Measurements from ENCODE around the gene FKBP6. TPM values are rescaled to one million over a fixed set of nuclear protein-coding genes. Genes with fewer than 3 reads are reported as not detected.
A peak's percentile ranks its signal among the peaks of the same experiment; 100 is the strongest.
"Not testable (repeated sequence)": the region's sequence is repeated elsewhere in the genome, so short reads cannot be mapped to it uniquely, and the experiment has no call there.

FKBP6 gene
- total RNA-seq, 2 donors from 2014 or later = not detected

- H3K36me3 Mint-ChIP-seq = no peaks in the 10 kb centered on the region
- H3K27ac Mint-ChIP-seq = no peak overlapping the region
- DNase-seq (ENCODE audit: low spot score in 2 of 2) (no peak), ATAC-seq (no peak)
- H3K9me3 Mint-ChIP-seq = no peaks in the 10 kb centered on the region
These were observed 15.9 kb downstream of the FKBP6 start for GRCh38 chr7:73343671-73344380.

GRCh38 chr7:73345538-73345937 lies 17.6 kb downstream of the FKBP6 start:
- Mint-ChIP-seq H3K27ac (peak overlapping the region in 1 of 2 donors; percentile 50), H3K9me3 (no peaks in the 10 kb centered on the region), H3K36me3 (no peaks in the 10 kb centered on the region)
- ATAC-seq (no peak), DNase-seq (ENCODE audit: low spot score in 2 of 2) (no peak)

GRCh38 chr7:73345951-73346350 lies 18.0 kb downstream of the FKBP6 start:
- ATAC-seq = no peak
- Mint-ChIP-seq H3K27ac (no peak overlapping the region), H3K9me3 (no peaks in the 10 kb centered on the region)

GRCh38 chr7:73349763-73350162 lies 21.8 kb downstream of the FKBP6 start:
- ATAC-seq = no peak
- Mint-ChIP-seq H3K27ac (no peak overlapping the region), H3K36me3 (no peaks in the 10 kb centered on the region), H3K9me3 (peaks cover 0 to 5% of the 10 kb centered on the region in 2 donors)
- no peak for DNase-seq (ENCODE audit: low spot score in 2 of 2)

More at GRCh38 chr7:73345951-73346350, 18.0 kb downstream of the FKBP6 start:
- no peaks in the 10 kb centered on the region for H3K36me3 Mint-ChIP-seq
- no peak for DNase-seq (ENCODE audit: low spot score in 2 of 2)

GRCh38 chr7:73350306-73351068 lies 22.5 kb downstream of the FKBP6 start:
- Mint-ChIP-seq H3K36me3 (no peaks in the 10 kb centered on the region), H3K9me3 (peaks cover 0 to 5% of the 10 kb centered on the region in 2 donors), H3K27ac (no peak overlapping the region)
- DNase-seq (ENCODE audit: low spot score in 2 of 2) (no peak), ATAC-seq (no peak)

GRCh38 chr7:73351447-73352167 lies 23.6 kb downstream of the FKBP6 start:
- DNase-seq (ENCODE audit: low spot score in 2 of 2) (no peak), ATAC-seq (peak; percentile 39 to 58)
- Mint-ChIP-seq H3K27ac (no peak overlapping the region), H3K9me3 (peaks cover 0 to 5% of the 10 kb centered on the region in 2 donors), H3K36me3 (no peaks in the 10 kb centered on the region)

- DNase-seq (ENCODE audit: low spot score in 2 of 2) (no peak), ATAC-seq (no peak)
- Mint-ChIP-seq H3K9me3 (peaks cover 0 to 5% of the 10 kb centered on the region in 2 donors), H3K27ac (no peak overlapping the region), H3K36me3 (no peaks in the 10 kb centered on the region)
These were observed 24.8 kb downstream of the FKBP6 start for GRCh38 chr7:73352784-73353183.

- Mint-ChIP-seq H3K27ac (no peak overlapping the region), H3K36me3 (no peaks in the 10 kb centered on the region), H3K9me3 (peaks cover 0 to 5% of the 10 kb centered on the region in 2 donors)
- no peak for DNase-seq (ENCODE audit: low spot score in 2 of 2)
- ATAC-seq = no peak
These were observed 25.3 kb downstream of the FKBP6 start for GRCh38 chr7:73353243-73353642.

- ATAC-seq = no peak
- Mint-ChIP-seq H3K9me3 (peaks cover 0 to 5% of the 10 kb centered on the region in 2 donors), H3K27ac (no peak overlapping the region), H3K36me3 (no peaks in the 10 kb centered on the region)
- DNase-seq (ENCODE audit: low spot score in 2 of 2) = no peak
These were observed 26.2 kb downstream of the FKBP6 start for GRCh38 chr7:73354196-73354595.

- ATAC-seq (no peak), DNase-seq (ENCODE audit: low spot score in 2 of 2) (no peak)
- Mint-ChIP-seq H3K9me3 (peaks cover 0 to 5% of the 10 kb centered on the region in 2 donors), H3K27ac (no peak overlapping the region), H3K36me3 (no peaks in the 10 kb centered on the region)
These were observed 26.9 kb downstream of the FKBP6 start for GRCh38 chr7:73354821-73355220.

GRCh38 chr7:73356159-73356558 lies 28.2 kb downstream of the FKBP6 start:
- Mint-ChIP-seq H3K36me3 (no peaks in the 10 kb centered on the region), H3K27ac (no peak overlapping the region), H3K9me3 (peaks cover 0 to 5% of the 10 kb centered on the region in 2 donors)
- DNase-seq (ENCODE audit: low spot score in 2 of 2) = no peak
- ATAC-seq = no peak

- H3K9me3 Mint-ChIP-seq = no peaks in the 10 kb centered on the region
- DNase-seq (ENCODE audit: low spot score in 2 of 2) = no peak
- no peaks in the 10 kb centered on the region for H3K36me3 Mint-ChIP-seq
- ATAC-seq = no peak
- peak overlapping the region in 1 of 2 donors; percentile 56 for H3K27ac Mint-ChIP-seq
These were observed 30.8 kb downstream of the FKBP6 start for GRCh38 chr7:73358590-73359275.

GRCh38 chr7:73359306-73359705 lies 31.3 kb downstream of the FKBP6 start:
- H3K27ac Mint-ChIP-seq = no peak overlapping the region
- ATAC-seq (no peak), DNase-seq (ENCODE audit: low spot score in 2 of 2) (no peak)
- no peaks in the 10 kb centered on the region for H3K36me3 Mint-ChIP-seq
- no peaks in the 10 kb centered on the region for H3K9me3 Mint-ChIP-seq

GRCh38 chr7:73359746-73360375 lies 31.9 kb downstream of the FKBP6 start:
- DNase-seq (ENCODE audit: low spot score in 2 of 2) (no peak), ATAC-seq (no peak)
- no peaks in the 10 kb centered on the region for H3K36me3 Mint-ChIP-seq
- H3K27ac Mint-ChIP-seq = no peak overlapping the region
- H3K9me3 Mint-ChIP-seq = no peaks in the 10 kb centered on the region

GRCh38 chr7:73360590-73360989 lies 32.6 kb downstream of the FKBP6 start:
- DNase-seq (ENCODE audit: low spot score in 2 of 2); H3K9me3 Mint-ChIP-seq; H3K27ac Mint-ChIP-seq; ATAC-seq; H3K36me3 Mint-ChIP-seq: not testable (repeated sequence)
